CD14-positive monocyte (primary cell): Measurements from ENCODE around the gene ALOX5. TPM values are rescaled to one million over a fixed set of nuclear protein-coding genes. Genes with fewer than 3 reads are reported as not detected.

ENCODE experiments used
- DNase-seq, 3 donors: peaks; one replicate each; pipeline ENCODE4 v3.0.0-alpha.2; 2011 to 2022
- H2AFZ ChIP-seq: 2 replicates; pipeline ENCODE4 v1.6.0; 2012; ENCODE audit warnings: mild to moderate bottlenecking, low read depth, low read length, inconsistent platforms; ENCODE audit not compliant: insufficient read depth, poor library complexity, severe bottlenecking
- H3K27ac ChIP-seq, 2 donors: 1 replicate in 1 of 2; 2 replicates in 1 of 2; pipeline ENCODE4 v1.5.1; 2012 to 2013; ENCODE audit warnings: low read length in 2 of 2, control low read depth in 1 of 2, inconsistent platforms in 1 of 2, low read depth in 1 of 2, mild to moderate bottlenecking in 1 of 2
- H3K27me3 ChIP-seq, 2 donors: one replicate each; pipeline versions ENCODE4 v1.6.0 to v1.6.1; 2011 to 2013; ENCODE audit warnings: low read length in 2 of 2; ENCODE audit not compliant: control insufficient read depth in 2 of 2, insufficient read depth in 2 of 2
- H3K36me3 ChIP-seq, 2 donors: replicated peaks in 1 of 2; 1 replicate in 1 of 2; 2 replicates in 1 of 2; pipeline versions ENCODE4 v1.5.1 to v1.6.1; 2012 to 2013; ENCODE audit warnings: low read length in 2 of 2, control low read depth in 1 of 2, inconsistent platforms in 1 of 2, mild to moderate bottlenecking in 1 of 2; ENCODE audit not compliant: insufficient read depth in 2 of 2, control insufficient read depth in 1 of 2
- H3K4me1 ChIP-seq, 2 donors: 1 replicate in 1 of 2; 2 replicates in 1 of 2; pipeline versions ENCODE4 v1.5.1 to v1.6.1; 2012 to 2013; ENCODE audit warnings: low read length in 2 of 2, control low read depth in 1 of 2, inconsistent platforms in 1 of 2, mild to moderate bottlenecking in 1 of 2, moderate library complexity in 1 of 2; ENCODE audit not compliant: insufficient read depth in 2 of 2, control insufficient read depth in 1 of 2
- H3K4me2 ChIP-seq: replicated peaks from 2 replicates; pipeline ENCODE3; 2012; ENCODE audit warnings: low read length, moderate library complexity, mild to moderate bottlenecking; ENCODE audit not compliant: poor library complexity, severe bottlenecking; ENCODE audit errors: extremely low read depth
- H3K4me3 ChIP-seq, 3 experiments: fragments of 200-600 bp in 1 of 3; sonication (generic) in 1 of 3; replicated peaks in 1 of 3; 1 replicate in 2 of 3; 2 replicates in 1 of 3; pipeline ENCODE4 v1.5.1; 2011 to 2013; ENCODE audit warnings: low read length in 3 of 3, mild to moderate bottlenecking in 3 of 3, control low read depth in 2 of 3, low read depth in 2 of 3, inconsistent platforms in 1 of 3, moderate library complexity in 1 of 3
- H3K79me2 ChIP-seq: 2 replicates; pipeline ENCODE4 v1.6.0; 2012; ENCODE audit warnings: mild to moderate bottlenecking, control low read depth, inconsistent platforms, low read length, moderate library complexity; ENCODE audit not compliant: insufficient read depth
- H3K9ac ChIP-seq: 2 replicates; pipeline ENCODE4 v1.6.0; 2017; ENCODE audit warnings: low read length, mild to moderate bottlenecking; ENCODE audit not compliant: insufficient read depth, poor library complexity, severe bottlenecking
- H3K9me3 ChIP-seq, 2 donors: replicated peaks in 1 of 2; 1 replicate in 1 of 2; 2 replicates in 1 of 2; pipeline versions ENCODE4 v1.5.1 to v1.6.1; 2012 to 2013; ENCODE audit warnings: low read length in 2 of 2, control low read depth in 1 of 2; ENCODE audit not compliant: control insufficient read depth in 1 of 2, insufficient read depth in 1 of 2
- H4K20me1 ChIP-seq: 2 replicates; pipeline ENCODE4 v1.6.0; 2012; ENCODE audit warnings: mild to moderate bottlenecking, low read length, control low read depth, moderate library complexity; ENCODE audit not compliant: insufficient read depth
- H3K27ac Mint-ChIP-seq, 7 donors: one replicate each; pipeline ENCODE4 v1.8.0; 2020; ENCODE audit warnings: mild to moderate bottlenecking in 7 of 7, mixed read lengths in 7 of 7, moderate library complexity in 6 of 7, inconsistent platforms in 2 of 7
- H3K27me3 Mint-ChIP-seq, 3 donors: one replicate each; pipeline ENCODE4 v1.8.0; 2021 to 2022; ENCODE audit warnings: low read depth in 3 of 3, mild to moderate bottlenecking in 3 of 3, mixed read lengths in 3 of 3, moderate library complexity in 3 of 3, inconsistent platforms in 1 of 3
- H3K36me3 Mint-ChIP-seq, 2 donors: one replicate each; pipeline ENCODE4 v1.8.0; 2020; ENCODE audit warnings: mixed read lengths in 2 of 2, inconsistent platforms in 1 of 2, mild to moderate bottlenecking in 1 of 2
- H3K4me1 Mint-ChIP-seq: one replicate; pipeline ENCODE4 v1.8.0; 2020; ENCODE audit warnings: mild to moderate bottlenecking, mixed read lengths
- H3K4me3 Mint-ChIP-seq, 2 donors: one replicate each; pipeline ENCODE4 v1.8.0; 2020; ENCODE audit warnings: mild to moderate bottlenecking in 2 of 2, mixed read lengths in 2 of 2, moderate library complexity in 1 of 2
- H3K9me3 Mint-ChIP-seq, 7 donors: one replicate each; pipeline ENCODE4 v1.8.0; 2020 to 2022; ENCODE audit warnings: mixed read lengths in 7 of 7, mild to moderate bottlenecking in 6 of 7, moderate library complexity in 6 of 7, inconsistent platforms in 2 of 7
- WGBS: methylation state at CpG from one replicate; pipeline ENCODE4 v1.1.5; 2013; ENCODE audit warnings: missing lambda C conversion rate; ENCODE audit not compliant: insufficient coverage; 5-methylcytosine and 5-hydroxymethylcytosine counted together
- intact Hi-C, 2 donors: fragments of 100-400 bp; cut with micrococcal nuclease; formaldehyde crosslinking; loops; one replicate each; pipeline versions ENCODE4 v1.15.0 to v1.15.1; 2023
- polyA plus RNA-seq, 3 donors: library from polyadenylated mRNA; depleted of rRNA in 1 of 3; unstranded in 2 of 3; stranded (reverse) in 1 of 3; fragments of 300-500 nt in 2 of 3; fragments of >200 nt in 1 of 3; fragmentation: Illumina TruSeq in 2 of 3; gene quantifications; 1 replicate in 2 of 3; 2 replicates in 1 of 3; pipeline ENCODE4 v1.2.3, GENCODE V29; 2012 to 2021
- TF ChIP-seq, protein P1 (sequence below): fragments of 200-600 bp; IDR thresholded peaks from one replicate; pipeline ENCODE4 v1.8.0; 2022; ENCODE audit warnings: antibody characterized with exemption, mild to moderate bottlenecking

ALOX5 gene
- polyA plus RNA-seq, 3 donors: 223 to 918 (median 272) TPM

DNA sequence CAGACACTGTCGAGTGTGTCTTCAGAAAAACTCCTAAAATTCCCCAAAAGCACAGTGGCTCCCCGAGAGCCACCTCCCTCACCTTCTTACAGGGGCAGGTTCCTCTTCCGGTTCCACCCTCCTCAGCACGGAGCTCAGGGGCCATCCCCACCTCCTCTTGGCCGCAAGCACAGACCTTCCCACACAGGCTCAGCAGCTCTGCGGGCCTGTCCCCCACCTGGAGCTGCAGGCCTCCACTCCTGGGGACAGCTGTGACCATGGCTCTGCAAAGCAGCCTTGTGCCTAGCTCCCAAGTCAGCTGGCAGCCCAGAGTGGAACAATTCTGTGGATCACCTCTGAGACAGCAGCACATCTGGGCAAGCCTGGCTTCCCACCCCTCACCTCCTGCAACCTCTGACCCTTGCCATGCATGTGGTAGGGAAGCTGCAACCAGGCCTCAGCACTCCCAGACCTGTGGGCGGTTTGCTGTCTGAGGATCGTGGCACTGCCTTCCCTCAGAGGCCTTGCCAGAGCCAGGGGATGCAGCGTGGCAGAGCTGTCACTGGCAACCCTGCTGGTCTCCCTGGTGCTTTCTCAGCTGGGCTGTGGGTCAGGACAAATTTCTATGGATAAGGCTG, 79.7 kb downstream of the ALOX5 start:
- H3K27me3 Mint-ChIP-seq: peaks cover 0 to 2% (median 0%) of the 10 kb centered on the region in 3 donors
- peaks cover 11% of the 10 kb centered on the region for H3K4me1 Mint-ChIP-seq
- H3K79me2 ChIP-seq: no peaks in the 10 kb centered on the region
- DNase-seq: no peak
- peaks cover 25 to 30% of the 10 kb centered on the region in 2 donors for H3K36me3 Mint-ChIP-seq
- H3K4me3 Mint-ChIP-seq: no peak overlapping the region
- H3K36me3 ChIP-seq: peaks cover 8 to 27% of the 10 kb centered on the region in 2 donors
- H3K4me2 ChIP-seq: no peak overlapping the region
- peaks cover 0 to 7% (median 3%) of the 10 kb centered on the region in 7 donors for H3K9me3 Mint-ChIP-seq
- H3K4me3 ChIP-seq: no peak overlapping the region
- peak overlapping the region in 3 of 7 donors; percentile 6 to 76 (median 14) for H3K27ac Mint-ChIP-seq
- intact Hi-C loops: no loop called here
- no peaks in the 10 kb centered on the region for H3K4me1 ChIP-seq
- no peak overlapping the region for H2AFZ ChIP-seq
- H3K27ac ChIP-seq: no peak overlapping the region
- no peaks in the 10 kb centered on the region for H4K20me1 ChIP-seq
- no peaks in the 10 kb centered on the region for H3K9me3 ChIP-seq
- WGBS: 84% methylated on average over 9 of the region's 9 CpGs
- no peak overlapping the region for H3K9ac ChIP-seq
- no peaks in the 10 kb centered on the region for H3K27me3 ChIP-seq
- TF ChIP-seq, protein P1, sequence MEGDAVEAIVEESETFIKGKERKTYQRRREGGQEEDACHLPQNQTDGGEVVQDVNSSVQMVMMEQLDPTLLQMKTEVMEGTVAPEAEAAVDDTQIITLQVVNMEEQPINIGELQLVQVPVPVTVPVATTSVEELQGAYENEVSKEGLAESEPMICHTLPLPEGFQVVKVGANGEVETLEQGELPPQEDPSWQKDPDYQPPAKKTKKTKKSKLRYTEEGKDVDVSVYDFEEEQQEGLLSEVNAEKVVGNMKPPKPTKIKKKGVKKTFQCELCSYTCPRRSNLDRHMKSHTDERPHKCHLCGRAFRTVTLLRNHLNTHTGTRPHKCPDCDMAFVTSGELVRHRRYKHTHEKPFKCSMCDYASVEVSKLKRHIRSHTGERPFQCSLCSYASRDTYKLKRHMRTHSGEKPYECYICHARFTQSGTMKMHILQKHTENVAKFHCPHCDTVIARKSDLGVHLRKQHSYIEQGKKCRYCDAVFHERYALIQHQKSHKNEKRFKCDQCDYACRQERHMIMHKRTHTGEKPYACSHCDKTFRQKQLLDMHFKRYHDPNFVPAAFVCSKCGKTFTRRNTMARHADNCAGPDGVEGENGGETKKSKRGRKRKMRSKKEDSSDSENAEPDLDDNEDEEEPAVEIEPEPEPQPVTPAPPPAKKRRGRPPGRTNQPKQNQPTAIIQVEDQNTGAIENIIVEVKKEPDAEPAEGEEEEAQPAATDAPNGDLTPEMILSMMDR: no peak

DNA sequence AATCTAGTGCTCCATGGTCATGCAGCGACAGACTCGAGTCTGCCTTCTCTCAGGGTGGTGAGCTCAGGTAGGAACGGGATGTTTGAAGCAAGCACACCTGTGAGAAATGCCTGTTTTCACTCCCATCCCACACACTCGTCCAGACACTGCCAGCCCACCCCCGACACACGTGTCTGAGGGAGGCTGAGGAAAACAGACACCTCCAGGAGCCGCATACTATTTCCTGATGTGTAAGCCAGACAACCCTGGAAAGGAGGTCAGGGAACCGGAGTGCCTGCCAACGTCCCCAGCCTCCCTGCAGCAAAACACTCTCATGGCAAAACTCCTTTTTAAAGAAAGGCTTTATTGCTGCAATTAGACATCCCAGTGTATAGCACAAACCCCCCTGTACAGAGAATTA, 80.2 kb downstream of the ALOX5 start:
- Histone ChIP-seq H3K4me1 (peaks cover 0 to 3% of the 10 kb centered on the region in 2 donors), H3K36me3 (peaks cover 11 to 29% of the 10 kb centered on the region in 2 donors), H3K9ac (no peak overlapping the region), H3K79me2 (no peaks in the 10 kb centered on the region), H3K4me3 (no peak overlapping the region), H3K27ac (no peak overlapping the region), H3K9me3 (no peaks in the 10 kb centered on the region), H4K20me1 (no peaks in the 10 kb centered on the region), H2AFZ (no peak overlapping the region), H3K27me3 (no peaks in the 10 kb centered on the region), H3K4me2 (no peak overlapping the region)
- WGBS: 95% methylated on average over 3 of the region's 9 CpGs
- Mint-ChIP-seq H3K4me1 (peaks cover 15% of the 10 kb centered on the region), H3K9me3 (peaks cover 0 to 7% (median 3%) of the 10 kb centered on the region in 7 donors), H3K27ac (peak overlapping the region in 1 of 7 donors; percentile 6), H3K36me3 (peaks cover 30 to 35% of the 10 kb centered on the region in 2 donors), H3K4me3 (no peak overlapping the region), H3K27me3 (peaks cover 0 to 2% (median 0%) of the 10 kb centered on the region in 3 donors)
- TF ChIP-seq, protein P1: no peak
- intact Hi-C loops: no loop called here
- no peak for DNase-seq
